HG03060 (cell line): ENCODE data around the gene MFAP3.
"Not testable (repeated sequence)": the region's sequence is repeated elsewhere in the genome, so short reads cannot be mapped to it uniquely, and the experiment has no call there.

Experiments used
- ATAC-seq: cut with Tn5 transposase; IDR thresholded peaks from one replicate; pipeline ENCODE4 v1.9.1; 2021; ENCODE audit warnings: low read depth, moderate number of reproducible peaks; ENCODE audit not compliant: unreplicated experiment

MFAP3 gene

DNA sequence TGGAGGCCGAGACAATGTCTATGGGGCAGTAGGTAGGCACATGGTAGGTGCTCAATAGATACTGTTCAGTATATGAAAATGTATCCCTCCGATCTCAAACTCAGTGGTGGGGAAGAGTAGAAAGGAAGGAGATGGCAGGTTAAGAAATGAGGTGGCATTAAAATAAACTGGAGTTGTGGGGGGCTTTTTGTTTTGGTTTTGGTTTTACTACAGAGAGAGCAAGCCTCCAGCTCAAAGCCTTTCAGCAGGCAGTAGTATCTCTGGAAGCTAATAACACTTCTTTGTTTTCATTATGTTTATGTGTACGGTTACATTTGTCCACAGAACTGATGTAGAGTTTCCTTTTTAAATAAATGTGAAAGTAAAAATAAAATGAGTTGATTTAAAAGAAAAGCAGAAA is 8.6 kb downstream of the MFAP3 start:
- ATAC-seq = no peak

DNA sequence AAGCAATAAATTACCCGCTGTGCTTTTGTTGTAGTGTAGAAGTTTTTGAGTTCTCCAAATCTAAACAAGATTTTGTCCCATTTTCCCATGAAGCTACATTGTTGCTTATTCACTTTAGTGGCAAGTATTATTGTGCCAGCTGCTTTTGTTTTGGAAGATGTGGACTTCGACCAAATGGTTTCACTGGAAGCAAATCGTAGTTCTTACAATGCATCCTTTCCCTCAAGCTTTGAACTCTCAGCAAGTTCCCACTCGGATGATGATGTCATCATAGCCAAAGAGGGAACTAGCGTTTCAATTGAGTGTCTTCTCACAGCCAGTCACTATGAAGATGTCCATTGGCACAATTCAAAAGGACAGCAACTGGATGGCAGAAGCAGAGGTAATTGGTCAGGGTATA is 10.9 kb downstream of the MFAP3 start:
- ATAC-seq = no peak

DNA sequence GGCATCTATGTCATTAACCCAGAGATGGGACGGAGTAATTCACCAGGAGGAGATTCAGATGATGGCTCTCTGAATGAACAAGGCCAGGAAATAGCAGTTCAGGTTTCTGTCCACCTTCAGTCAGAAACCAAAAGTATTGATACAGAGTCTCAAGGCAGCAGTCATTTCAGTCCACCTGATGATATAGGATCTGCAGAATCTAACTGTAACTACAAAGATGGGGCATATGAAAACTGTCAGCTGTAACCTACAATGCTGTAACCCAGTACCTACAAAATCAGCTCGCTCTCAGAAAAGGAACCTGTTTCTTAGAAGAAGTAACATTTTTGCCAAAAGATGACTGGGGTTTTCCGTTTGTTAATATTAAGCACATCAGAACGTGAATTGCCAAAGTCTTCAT is 14.7 kb downstream of the MFAP3 start:
- ATAC-seq = no peak

DNA sequence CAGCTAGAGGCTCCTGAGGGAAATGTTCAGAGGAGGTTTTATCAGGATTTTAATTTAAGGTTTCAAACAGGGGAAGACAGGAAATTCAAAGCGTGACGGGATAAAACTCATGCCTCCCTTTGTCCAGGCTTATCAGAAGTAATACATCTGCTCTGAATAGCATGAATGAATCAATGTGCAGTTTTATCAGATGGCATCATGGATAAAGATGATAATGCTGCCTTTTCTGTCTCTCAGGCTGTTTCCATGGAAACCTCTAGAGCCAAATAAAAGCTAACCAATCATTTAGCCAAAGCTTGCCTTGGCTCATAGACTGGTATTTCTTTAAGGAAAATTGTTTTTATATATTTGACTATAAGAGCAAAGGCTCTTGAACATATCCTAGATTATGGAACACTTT is 16.4 kb downstream of the MFAP3 start:
- no peak for ATAC-seq

DNA sequence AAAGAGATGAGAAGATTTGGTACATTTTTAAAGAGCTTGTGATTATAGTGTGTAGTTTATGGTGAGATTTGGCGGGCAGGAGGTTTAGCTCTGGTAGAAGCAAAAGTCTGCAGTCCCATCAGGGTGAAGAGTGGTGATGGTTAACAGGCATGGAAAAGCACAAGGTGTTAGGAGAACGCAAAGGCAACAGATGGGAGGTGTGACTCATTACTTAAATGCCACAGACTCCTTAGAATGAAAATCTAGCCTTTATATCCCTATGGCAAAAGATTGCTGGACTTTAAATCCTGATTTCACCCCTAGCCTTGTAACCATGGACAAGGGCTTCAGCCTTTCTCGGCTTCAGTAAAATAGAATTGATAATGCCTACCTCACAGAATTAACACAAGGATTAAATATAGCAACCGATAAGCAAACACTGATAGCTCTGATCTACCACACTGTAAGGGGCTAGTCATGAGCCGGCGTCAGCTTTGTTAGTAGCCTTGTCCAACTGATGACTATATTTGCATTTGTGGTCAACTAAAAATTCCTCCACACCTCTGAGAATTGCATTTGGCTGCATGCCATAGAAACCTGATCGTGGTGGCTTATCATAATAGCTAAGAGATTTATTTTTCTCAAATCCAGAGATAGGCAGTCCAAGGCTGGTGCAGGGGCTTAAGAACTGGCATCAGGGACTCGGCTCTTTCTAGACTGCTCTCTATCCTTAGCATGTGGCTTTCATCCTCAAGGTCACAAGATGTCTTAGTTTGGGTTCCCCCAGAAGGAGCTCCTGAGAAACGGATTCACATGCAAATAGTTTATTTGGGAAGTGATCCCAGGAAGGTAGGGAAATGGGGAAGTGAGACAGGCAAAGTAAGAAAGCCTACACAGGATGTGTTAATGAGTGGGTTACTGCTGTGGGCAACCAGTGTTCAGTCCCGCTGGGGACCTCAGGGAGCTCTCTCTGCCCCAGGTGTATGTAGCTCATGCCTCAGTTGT is 19.6 kb downstream of the MFAP3 start:
- ATAC-seq = peak; percentile 78

DNA sequence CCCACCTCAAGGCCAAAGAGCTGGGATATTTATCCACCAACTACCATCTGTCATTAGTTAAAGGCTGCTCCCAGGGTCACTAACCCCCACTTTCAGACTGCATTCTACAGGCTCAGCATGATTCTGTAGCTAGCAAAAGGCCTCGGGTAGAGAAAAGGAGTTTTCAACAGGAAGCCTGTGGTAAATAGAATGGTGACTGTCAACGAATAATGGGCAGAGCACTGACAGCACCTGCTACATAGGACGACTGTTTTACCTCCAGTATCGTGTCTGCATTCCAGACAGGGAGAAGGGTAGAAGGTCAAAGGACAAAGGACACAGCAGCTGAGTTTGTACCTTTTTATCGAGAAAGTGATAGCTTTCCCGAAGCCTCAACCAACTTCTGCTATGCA is 20.3 kb downstream of the MFAP3 start:
- ATAC-seq = peak; percentile 34

DNA sequence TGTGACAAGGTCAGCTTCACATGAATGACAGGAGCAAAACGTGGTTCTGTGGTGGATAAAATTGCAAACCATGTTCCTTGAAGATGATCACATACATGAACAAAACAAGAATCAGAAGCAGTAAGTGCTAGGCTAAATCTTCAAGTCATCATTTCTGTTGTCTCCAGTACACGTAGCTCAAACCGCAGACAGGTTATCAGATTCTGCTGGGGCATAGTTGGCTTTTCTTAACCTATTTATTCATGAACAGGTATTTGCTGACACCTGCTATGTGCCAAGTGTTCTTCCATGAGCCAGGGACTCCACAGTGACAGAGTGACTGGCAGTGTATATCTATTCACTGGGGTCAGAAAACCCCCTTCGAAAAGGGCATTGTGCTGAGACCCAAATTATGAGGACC is 20.8 kb downstream of the MFAP3 start:
- ATAC-seq = no peak

DNA sequence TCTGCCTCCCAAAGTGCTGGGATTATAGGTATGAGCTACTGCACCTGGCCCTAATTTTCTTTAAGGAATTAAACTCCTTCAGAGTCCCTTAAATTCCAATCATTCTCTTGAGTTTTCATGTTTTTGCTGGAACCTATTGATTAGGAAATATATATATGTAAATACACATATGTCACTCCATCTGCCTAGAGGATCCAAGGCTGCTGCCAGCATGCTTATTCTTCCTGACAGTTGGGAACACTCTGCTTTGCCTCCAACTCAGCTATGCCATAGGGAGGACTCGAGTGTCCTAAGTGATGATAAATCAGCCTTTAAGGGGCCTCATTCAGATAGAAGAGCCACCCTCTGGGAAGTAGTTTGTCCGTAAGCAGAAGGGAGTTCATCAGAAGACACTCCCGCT is 21.8 kb downstream of the MFAP3 start:
- ATAC-seq = no peak

DNA sequence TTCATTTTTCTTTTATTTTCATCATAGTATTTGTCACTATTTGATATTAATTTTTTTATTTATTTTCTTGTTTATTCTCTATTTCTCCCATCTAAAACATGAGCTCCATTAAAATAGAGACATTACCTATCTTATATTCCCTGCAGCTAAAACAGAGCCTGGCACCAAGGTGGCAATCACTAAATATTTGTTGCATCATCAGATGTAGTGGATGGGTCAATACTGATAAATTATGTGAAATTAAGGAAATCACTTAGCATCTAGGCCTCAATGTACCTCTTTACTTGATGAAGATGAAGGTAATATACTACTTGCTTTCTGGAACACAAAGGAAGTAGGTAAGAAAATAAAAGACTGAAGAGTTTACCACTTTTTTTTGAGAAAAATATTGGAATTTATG is 24.6 kb downstream of the MFAP3 start:
- no peak for ATAC-seq

DNA sequence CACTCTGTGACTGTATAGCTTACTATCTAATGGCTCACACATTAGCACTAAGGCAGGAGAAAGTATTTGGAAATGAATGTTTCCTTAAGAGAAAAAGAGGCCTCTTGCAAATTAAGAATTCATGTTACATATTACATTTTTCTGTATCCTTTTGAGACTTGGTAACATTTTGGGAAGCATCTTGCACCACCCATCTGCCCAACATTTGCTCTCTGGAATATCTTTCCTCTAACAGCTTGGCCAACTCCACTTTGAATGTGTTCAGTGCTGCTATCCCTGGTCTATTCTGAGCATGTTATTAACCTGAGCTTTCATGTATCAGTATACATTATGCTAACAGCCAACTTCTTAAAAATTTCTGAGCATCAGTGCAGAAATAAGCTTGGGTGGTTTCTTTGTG is 27.2 kb downstream of the MFAP3 start:
- ATAC-seq = no peak

DNA sequence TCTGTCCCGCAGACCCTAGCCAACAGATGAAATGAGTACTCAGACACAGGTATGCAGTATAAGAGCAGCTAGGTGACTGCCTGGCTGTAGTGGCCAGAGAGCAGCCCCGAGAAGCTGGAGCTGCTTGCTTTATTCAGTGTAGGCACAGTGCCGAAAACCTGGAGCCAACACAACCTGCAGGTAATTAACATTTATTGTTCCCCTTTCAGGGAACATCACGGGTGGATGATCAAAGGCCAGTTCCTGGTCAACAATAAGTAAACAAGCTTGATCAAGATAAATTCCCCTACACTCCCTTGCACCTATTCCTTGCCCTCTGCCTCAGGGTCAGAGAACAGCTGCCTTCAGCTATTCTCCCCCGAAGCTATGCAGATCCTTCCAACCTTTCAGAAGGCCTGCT is 31.1 kb downstream of the MFAP3 start:
- not testable (repeated sequence) for ATAC-seq

DNA sequence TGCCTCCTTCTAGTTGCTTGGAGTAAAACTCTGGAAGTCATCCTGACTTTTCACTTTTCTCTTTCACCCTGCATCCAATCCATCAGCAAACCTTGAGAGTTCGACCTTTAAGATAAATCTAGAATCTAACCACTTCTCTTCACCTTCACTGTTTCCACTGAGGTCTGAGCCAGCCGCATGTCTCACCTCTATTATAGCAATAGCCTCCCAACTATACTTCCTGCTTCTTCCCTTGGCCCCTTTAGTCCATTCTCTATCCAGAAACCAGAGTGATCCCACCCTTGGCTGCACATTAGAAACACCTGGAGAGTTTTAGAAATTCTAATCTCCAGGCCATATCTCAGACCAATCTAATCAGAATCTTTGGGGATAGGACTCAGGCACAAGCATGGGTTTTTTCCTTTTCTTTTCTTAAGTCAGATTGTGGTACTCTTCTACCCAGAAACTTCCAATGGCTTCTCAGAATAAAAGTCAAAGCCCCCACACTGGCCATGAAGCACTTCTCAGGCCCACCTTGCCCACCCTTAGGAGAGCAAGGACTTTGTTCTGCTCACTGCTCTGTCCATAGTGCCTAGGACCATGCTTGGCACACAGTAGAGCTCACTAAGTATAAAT is 33.1 kb downstream of the MFAP3 start:
- ATAC-seq = no peak

DNA sequence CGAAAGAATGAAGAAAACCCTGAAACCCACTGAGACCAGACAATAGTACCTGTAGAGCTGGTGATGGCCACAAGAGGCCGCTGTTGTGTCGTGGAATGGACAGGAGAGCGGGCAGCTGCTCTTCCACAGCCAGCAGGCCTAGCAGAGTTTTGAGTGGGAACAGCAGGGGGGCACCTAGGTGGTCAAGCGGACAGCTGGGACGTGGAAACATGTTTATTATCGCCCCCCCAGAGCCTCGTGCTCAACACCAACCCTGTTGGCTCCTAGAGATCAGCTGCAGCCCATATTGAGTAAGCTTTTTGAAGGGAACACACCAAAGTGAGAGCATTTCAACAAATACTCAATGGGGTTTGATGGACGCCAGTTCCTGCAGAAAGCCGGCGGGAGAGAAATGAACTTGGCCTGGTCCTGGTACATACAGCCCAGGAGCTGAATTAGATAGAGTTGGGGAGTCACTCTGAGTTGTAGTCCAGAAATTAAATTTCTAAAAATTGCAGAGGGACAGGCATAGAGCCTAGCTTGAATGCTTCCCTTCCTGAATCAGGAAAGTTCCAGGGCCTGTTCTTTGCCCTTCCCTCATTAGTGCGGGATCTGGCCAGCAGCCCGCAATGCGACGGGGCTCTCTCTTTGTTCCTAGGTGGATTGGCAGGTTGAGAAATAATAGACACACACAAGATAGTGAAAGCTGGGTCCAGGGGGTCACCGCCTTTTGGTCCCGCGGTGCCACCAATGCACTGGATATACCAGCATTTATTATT is 33.8 kb downstream of the MFAP3 start:
- ATAC-seq = peak; percentile 86

DNA sequence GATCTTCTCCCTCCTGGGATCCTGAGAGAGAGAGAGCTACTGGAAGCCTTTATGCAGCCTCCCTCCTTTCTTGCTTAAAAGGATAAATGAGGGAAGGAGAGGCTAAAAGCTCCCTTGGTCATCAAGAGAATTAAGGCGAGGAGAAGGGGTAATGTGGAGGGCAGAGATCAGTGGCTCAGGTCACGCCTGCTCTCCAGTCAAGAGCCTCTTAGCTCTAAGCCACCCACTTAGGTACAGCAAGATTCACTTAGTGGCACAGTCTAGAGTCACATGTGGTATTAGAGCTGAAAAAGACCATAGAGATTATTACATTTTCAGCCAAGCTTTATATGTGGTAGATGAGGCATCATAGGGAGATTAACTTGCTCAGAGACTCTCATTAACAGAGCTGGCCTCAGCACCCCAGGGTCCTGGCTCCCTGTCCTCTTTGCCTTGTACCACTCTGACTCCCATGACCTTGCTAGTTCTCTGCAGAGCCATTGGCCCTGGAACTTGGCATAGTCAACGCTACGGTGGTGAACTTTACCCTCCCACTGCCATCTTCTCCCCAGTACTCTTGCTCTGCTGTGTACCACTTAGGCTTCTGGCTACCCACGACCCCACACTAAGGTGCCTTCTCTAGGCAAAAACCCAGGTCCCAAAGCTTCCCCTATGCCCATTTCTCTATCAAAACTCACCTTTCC is 37.6 kb downstream of the MFAP3 start:
- ATAC-seq = no peak

DNA sequence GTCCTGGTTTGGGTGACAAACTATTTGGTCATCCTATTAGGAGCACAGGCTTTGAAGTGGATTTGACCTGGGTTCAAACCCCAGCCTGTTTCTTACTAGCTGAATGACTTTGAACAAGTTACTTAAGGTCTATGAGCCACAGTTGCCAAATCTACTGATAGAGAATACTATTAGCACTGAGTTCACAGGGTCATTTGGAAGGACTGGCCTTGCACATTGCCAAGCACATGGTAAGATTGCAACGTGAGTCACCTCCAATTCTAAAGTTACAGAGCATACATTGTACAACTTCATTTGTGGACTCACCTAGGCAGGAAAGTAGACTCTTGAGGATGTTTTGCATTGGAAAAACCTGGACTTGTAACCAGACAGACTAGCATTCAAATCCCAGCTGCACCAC is 38.9 kb downstream of the MFAP3 start:
- ATAC-seq = no peak

DNA sequence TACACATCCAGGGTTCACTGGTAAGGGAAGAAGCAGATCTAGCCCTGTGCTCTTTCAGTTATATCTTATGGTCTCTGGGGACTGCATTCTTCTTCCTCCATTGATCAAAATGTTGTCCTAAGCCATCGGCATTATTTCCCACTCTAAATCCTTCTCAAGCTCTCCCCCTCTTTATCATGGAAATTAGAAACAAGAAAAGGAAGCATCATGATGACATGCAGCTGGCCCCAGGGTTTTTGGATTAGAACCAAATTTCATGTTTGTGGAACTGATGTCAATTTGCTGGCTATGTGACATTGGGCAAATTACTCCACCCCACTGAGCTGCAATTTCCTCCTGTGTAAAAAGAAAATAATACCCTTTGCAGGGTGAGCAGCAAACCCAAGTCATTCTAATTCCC is 39.5 kb downstream of the MFAP3 start:
- ATAC-seq = no peak

DNA sequence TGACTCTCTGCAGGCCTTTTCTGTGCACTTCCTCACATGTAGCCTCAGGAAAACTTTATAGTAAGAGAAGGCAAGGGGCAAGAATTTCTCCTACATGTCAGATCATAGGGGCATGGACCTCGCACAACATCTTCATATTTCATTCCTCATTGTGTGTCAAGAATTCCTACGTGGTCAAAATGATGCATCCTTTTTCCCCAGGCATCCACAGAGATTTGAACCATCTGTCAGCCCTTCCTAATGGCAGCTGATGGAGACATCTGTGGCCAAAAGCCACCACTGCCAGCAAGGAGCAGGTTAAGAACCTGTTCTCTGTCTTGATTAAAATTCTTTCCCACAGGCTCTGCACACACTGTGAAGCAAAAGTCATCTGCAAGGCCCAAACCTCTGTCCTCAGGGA is 42.5 kb downstream of the MFAP3 start:
- ATAC-seq = no peak

DNA sequence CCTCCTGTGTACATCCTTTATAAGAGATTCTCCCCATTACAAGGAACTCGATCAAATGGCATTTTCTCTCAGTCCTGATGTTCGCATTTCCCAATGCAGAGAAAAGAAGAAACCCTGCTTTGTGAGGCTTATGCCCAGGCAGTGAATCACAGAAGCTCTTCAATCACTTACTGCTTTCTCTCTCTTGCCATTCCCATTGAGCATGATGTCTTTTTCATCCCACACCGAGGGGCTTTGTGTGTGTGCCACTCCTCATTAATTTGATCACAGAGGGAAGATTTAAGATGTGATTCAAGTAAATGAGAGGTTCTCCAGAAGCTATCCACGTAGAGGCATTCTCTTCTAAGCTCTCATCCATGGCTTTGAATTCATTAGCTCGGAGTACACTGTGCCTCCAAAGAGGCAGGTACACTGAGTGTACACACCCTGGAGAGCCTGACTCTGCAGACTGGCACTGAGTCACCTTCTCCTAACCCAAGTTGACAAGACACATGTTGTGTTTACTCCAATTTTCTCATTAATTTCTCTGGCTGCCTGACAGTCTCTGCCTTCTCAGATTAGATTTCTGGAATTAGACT is 45.4 kb downstream of the MFAP3 start:
- ATAC-seq = no peak

DNA sequence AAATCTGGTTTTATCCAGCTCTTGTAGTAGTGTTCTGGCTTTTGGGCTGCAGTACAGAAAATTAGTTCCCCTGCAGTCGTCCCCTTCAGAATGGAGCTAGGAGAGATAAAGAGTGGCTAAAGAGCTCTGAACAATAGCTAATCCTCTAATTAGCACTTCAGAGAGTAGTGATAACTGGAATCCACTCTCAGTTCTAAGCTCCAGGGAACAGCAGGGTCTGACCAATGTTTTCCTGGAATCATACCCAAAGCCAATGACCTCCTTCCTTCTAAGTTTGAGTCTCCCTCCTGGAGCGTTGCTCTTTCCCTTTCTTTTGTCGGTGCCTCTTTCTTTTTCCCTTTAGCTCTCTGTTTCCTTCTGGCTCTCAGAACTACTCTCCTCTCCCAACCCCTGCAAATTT is 47.4 kb downstream of the MFAP3 start:
- ATAC-seq = no peak

DNA sequence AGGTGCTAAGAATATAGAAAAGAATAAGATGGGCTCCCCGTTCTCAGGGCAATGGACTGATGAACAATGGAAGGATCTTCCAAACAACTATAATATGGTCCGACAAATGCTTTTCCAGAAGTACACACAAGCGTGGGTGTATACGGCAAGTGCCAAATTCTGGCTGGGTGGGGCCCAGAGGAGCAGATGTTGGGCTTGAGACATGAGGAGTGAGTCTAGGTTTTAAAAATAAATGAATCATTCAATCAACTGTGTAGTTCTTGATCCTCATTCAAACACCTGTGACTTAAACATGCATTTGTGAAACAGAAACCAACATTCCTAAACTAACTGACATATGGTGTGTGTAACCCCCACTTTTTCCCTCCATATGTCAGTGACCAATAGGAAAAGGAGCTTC is 47.9 kb downstream of the MFAP3 start:
- ATAC-seq = no peak
